ENCODE measurements around the gene C6orf120.
A peak's percentile ranks its signal among the peaks of the same experiment; 100 is the strongest.
"Not testable (repeated sequence)": the region's sequence is repeated elsewhere in the genome, so short reads cannot be mapped to it uniquely, and the experiment has no call there.

The C6orf120 gene

GRCh38 chr6:169684056-169684455 is 17.9 kb upstream of the C6orf120 start:
- DNase-seq (ENCODE audit: low spot score), result no peak

GRCh38 chr6:169685860-169686259 is 16.1 kb upstream of the C6orf120 start:
- no peak for DNase-seq (ENCODE audit: low spot score)

- no peak for DNase-seq (ENCODE audit: low spot score)
Measured at GRCh38 chr6:169689287-169689686, 12.6 kb upstream of the C6orf120 start.

GRCh38 chr6:169691260-169691659 is 10.7 kb upstream of the C6orf120 start:
- no peak for DNase-seq (ENCODE audit: low spot score)

- no peak for DNase-seq (ENCODE audit: low spot score)
Measured at GRCh38 chr6:169692516-169692915, 9.4 kb upstream of the C6orf120 start.

DNA sequence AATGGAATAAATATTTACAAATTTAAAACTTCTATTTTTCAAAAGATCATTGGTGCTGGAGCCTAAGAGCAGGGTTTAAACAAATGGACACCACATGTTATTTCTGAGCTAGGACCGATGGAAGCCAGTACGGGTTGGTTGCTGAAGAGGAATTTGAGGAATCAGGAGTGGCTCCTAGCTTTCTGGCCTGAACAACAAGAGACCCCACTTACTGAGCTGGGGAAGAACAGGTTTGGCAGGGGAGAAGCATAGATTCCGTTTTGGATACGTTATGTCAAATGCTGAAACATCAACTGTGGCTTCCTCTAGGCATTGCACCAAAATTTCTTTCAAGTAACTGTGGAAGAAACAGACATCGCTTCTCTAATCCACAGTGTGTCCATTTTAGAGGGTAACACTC is 6.8 kb upstream of the C6orf120 start:
- DNase-seq (ENCODE audit: low spot score), result no peak

GRCh38 chr6:169697115-169697514 is 4.8 kb upstream of the C6orf120 start:
- not testable (repeated sequence) for DNase-seq (ENCODE audit: low spot score)

- DNase-seq (ENCODE audit: low spot score), result no peak
Measured at GRCh38 chr6:169700296-169700695, 1.6 kb upstream of the C6orf120 start.

DNA sequence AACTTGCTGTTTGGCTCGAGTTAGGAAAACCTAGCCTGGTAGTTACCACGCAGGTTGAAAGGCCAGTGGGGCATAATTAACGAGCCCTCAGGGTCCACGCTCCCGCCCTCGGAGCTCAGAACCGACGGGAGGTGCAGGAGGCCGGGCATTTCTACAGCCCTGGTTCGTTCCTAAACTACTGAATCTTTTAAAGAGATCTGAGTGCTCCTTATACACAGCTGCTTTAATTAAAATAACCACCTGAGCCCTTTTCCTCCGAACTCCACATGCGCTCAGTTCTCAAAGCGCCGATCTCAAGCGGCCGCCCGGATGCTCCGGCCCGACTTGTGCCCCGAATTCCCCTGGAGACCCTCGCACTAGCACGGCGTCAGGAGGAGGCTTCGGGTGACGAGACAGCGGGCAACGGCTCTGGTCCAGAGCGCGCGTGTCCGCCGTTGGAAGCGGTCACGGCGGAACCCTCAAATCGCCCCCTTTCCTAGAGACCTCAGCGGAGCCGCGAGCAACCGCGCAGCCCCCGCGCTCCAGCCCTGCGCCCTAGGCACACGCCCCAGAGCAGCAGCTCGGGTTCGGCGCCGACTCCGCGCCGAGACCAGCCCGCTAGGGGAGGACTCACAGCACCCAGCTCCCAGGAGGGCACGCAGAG is 494 bp upstream of the C6orf120 start:
- DNase-seq (ENCODE audit: low spot score), result peak; percentile 51

- no peak for DNase-seq (ENCODE audit: low spot score)
Measured at GRCh38 chr6:169702840-169703246, 917 bp downstream of the C6orf120 start.

- DNase-seq (ENCODE audit: low spot score), result no peak
Measured at GRCh38 chr6:169707772-169708171, 5.8 kb downstream of the C6orf120 start.

GRCh38 chr6:169709293-169709692 is 7.4 kb downstream of the C6orf120 start:
- DNase-seq (ENCODE audit: low spot score), result no peak

DNA sequence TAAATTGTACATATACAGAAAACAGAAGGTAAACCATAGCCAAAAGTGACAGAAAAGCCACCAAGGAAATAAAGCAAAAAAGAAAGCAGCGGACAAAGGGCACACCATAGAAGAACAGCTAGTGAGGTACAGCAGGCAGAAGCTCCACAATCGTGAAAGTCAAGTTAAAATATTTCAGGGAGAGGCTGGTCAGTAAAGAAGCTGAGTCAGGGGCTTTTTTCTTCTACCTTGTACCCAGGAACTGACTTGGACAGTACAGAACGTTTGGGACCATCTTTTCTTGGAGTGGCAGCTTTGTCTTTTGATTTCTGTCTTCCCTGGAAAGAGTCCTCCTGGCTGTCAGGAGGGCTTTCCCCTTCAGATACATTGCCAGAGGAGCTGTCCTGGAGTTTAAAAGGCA is 8.1 kb downstream of the C6orf120 start:
- no peak for DNase-seq (ENCODE audit: low spot score)

DNA sequence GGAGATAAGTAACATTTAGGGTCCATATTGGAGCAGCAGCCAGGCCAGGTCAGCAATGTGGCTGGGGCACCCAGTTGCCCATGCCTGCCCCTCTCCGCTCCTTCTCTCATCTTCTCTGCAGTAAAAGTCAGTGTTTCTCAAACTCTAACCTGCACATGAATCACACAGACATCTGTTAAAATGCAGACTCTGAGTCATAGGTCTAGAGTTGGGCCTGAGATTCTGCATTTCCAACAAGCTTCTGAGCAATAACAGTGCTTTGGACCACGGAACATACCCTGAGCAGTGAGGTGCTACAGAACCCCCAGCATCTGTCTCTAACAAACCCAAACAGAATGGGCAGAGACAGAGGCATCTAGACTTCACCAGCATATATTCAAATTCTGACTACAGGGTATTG is 12.3 kb downstream of the C6orf120 start:
- DNase-seq (ENCODE audit: low spot score), result no peak

- DNase-seq (ENCODE audit: low spot score), result no peak
Measured at GRCh38 chr6:169714595-169714994, 12.7 kb downstream of the C6orf120 start.

- no peak for DNase-seq (ENCODE audit: low spot score)
Measured at GRCh38 chr6:169719117-169719516, 17.2 kb downstream of the C6orf120 start.

GRCh38 chr6:169720207-169720855 is 18.4 kb downstream of the C6orf120 start:
- no peak for DNase-seq (ENCODE audit: low spot score)

DNA sequence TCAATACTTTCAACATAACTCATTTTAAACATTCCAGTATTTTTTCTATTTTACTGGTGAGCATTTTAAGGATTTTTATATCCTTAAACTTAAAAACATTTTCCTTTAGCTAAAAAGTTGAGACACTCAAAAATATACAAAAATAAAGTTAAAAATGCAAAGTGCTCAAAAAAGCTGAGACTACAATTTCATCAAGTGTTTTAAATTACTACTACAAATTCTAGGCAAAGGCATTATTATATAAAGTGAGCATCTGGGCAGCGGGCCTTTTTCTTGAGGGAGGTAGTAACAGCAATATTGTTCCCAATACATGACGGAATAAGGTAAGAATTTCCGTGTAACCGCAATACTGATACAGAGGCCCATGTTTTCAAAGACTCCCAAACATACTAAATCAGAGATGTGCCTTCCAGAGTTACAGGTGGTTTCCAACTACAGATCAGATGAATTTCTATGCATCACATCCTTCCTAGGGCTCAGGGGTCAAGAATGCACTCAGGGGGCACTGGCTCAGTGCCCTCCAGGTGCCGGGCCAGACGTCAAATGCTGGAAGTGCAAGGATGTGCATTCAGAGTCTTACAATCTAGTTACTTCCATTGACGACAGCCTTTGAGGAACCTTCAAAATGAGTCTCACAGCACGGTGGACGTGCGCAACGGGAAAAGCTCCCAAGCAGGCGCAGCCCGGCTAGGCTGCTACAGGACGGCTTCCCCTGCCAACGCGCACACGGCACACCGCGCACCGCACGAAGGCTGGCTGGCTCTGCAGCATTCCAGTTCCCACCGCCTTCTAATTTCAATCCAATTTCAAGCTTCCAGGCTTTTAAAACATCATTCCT is 20.7 kb downstream of the C6orf120 start:
- DNase-seq (ENCODE audit: low spot score), result peak; percentile 65

- DNase-seq (ENCODE audit: low spot score), result peak; percentile 85
Measured at GRCh38 chr6:169723200-169723909, 21.4 kb downstream of the C6orf120 start.

- peak; percentile 84 for DNase-seq (ENCODE audit: low spot score)
Measured at GRCh38 chr6:169723991-169724493, 22.1 kb downstream of the C6orf120 start.

- DNase-seq (ENCODE audit: low spot score), result peak; percentile 94
Measured at GRCh38 chr6:169724494-169725124, 22.7 kb downstream of the C6orf120 start, which contains the start of gene PHF10. Gene PHF10 (minus strand): TSS chr6:169724500. CDS start chr6:169723931, 569 bp downstream.
